Stimulated activated CD8-positive, alpha-beta memory T cell treated with anti-CD3 and anti-CD28 coated beads, Interleukin-7, amount 100 ng/mL, for 48 hours (primary cell): ENCODE measurements around the gene SMCO3.

Source experiments
- DNase-seq, 2 donors: peaks; one replicate each; pipeline ENCODE4 v3.0.0-alpha.2; 2020; ENCODE audit warnings: low read depth in 1 of 2; ENCODE audit errors: extremely low read depth in 1 of 2

The SMCO3 gene

DNA sequence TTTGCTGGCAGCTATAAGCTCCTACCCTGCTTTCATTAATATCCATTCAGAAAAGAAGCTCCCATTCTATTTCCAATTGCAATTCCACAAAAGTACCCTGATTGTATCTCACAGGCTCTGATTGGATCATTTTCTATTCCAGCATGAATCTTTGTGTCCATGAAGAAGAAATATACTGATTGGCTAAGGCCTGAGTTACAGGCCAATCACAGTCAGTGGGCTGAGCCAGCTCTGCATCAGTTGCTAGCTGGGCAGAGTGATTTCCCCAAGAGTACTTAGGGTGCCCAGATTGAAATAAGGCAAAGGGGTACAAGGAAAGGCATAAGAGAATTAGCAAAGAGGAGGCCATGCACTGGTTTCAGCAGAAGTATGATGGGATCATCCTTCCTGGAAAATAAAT is 14.9 kb upstream of the SMCO3 start:
- DNase-seq = no peak

DNA sequence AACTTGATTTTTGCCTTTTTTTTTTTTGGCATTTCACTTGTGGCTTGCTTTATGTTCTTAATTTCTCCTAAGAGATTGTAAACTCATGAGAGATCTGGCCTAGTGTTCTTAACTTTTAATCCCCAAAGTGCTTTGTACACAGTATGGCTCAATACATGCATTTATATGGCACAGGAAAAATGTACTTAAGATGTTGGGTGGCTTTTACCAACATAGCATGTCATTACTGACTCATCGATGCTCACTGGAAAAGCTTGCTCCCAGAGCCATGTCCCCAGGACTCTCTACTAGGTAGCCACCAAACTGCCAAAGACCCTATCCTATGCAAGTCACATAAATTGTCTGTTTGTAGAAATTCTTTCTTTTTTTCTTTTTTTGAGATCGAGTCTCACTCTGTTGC is 13.1 kb upstream of the SMCO3 start:
- no peak for DNase-seq

DNA sequence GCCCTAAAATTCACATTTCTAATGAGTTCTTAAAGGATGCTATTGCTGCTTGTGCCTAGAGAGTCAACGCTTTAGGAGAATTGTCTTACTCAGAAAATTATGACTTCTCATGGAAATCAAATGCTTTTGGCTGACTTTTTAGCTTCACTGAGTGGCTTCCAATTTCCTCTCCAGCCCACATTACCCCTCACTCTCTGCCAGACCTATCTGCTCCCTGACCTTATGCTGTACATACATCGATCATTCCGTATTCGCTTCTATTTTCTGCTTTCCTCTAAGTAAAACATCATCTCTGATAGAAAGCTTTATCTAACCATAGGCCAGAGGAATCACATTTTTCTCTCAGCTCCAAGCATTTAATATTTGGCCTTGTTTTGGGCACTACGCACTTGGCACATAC is 12.5 kb upstream of the SMCO3 start:
- DNase-seq = no peak

DNA sequence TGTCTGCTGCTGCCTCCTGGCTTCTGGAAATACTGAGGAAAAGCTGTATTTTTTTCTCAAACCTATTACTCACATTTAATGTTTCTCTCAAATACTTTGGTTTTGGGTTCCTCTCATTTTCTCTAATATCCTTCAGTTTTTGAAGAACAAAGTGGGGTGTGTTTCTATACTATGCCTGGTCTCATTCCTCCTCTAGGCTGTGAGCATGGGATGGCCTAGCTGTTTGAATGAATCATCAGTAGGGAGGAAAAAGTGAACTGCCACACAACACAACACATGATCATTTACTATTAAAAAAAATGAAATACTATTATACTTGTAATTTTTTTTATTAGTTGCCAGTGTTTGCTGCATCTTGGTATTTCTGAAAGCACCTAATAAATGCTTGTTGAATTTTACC is 11.3 kb upstream of the SMCO3 start:
- no peak for DNase-seq

DNA sequence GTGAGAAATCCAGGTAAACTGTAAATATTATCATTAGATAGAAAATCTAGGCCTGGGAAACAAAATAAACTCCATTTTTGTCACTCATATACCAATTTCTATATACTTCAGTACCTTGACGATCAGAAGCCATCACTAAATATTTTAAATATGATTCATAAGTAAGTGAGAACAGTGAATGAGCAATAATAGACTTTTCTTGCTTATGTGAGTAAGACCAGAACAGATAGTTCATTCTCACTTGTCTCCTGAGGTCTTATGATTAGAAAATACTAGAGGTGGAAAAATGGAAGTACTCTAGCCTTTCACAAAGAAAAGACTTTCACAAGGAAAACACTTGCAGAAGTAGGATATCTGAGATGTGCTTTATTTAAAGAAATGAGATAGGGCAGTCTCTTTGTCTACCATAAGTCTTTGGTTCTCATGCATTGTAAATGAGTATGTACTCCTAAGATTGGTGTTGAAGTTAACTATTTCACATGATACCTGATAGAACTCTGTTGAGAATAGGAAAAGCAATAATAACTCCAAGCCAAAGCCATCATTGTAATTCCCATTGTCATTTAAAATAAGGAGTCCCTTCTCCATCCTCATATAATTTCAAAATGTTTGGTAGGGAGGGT is 10.1 kb upstream of the SMCO3 start:
- no peak for DNase-seq

DNA sequence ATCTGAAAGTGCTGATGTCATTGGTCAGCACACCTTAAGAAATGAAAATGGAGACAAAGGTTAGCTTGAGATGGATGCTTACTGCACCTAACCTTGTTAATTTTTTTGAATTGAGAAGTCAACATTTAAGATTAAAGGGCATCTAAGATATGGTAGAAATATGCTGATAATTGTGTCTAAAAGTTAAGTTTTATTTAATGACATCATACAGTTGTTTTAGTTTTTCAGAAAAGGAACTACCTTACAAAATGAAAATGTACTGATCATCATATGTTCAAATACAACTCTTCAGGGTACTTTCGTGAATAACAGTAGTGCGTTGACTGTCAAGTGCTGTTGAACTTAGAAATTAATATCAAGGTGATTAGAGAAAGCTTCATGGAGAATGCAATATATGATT is 2.5 kb downstream of the SMCO3 start:
- no peak for DNase-seq

DNA sequence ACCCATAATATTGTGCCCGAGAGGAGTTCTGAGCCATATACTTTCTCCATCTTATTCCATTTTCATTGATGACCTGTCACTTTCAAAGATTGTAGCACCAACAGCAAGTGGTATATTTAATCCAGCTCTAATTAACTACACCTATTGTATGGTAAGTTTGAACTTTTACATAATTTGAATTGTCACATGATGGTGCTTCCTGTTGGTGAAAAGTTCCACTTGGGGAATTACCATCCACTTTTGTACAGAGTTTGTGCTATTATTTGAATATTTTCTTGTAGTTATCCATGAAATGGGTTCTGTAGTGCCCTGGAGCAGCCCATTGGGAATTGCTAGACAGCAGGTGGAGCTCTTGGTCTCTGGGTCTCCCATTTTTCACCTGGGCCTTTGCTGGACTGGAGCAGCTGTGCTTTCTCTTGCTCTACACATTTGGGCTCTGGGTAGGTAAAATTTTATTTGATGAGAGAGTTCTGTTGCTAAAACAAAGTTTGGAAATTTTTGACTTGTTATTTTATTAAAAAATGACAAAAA is 3.0 kb downstream of the SMCO3 start:
- DNase-seq = no peak

DNA sequence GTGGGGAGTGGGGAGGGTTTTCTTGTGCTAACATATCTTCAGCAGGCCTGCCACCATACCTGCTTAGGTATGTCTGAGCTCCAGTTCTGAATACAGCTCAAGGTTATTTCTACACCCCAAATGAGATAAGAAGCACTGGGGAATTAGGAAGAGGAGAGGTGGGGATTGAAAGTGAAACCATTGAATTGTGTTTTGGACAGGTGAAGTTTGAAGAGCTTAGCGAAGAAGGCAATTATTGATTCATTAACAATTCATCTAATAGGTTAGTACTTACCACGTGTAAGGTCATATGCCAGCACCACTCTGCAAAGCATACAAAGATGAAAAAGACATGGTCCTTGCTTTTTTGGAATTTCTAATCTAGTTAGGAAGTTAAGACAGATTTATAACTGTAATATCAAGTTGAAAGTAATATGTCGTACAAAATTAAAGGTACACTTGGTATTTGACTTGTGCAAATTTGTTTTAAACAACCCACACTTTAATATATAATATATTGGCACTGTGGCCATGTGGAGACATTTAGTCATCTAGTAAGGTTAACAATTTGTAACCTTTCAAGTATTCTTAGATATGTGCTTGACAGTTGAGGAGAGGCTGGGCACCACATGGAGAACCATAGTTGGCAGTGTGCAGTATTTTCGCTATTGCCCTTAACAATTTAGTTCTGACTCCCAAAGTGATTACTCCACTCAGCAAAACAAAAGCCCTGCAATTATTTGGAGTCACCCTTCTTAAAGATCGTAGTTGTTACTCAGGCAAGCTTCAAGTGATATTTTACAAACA is 3.6 kb downstream of the SMCO3 start:
- DNase-seq = no peak

DNA sequence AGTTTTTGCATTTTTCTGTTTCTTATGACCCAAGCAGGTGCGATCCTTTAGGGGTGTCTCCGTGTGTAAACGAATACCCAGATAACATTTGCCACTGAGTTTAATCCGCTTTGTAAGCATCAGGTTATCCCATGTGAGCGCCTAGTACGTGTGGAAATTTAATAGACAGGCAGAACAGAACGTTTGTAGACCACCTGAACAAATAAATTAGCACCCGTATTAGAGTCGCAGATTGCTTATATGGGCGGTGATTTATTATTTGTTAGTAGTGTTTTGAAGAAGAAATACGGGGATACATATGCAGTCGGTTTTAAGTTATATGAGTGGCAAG is 10.2 kb downstream of the SMCO3 start:
- no peak for DNase-seq

DNA sequence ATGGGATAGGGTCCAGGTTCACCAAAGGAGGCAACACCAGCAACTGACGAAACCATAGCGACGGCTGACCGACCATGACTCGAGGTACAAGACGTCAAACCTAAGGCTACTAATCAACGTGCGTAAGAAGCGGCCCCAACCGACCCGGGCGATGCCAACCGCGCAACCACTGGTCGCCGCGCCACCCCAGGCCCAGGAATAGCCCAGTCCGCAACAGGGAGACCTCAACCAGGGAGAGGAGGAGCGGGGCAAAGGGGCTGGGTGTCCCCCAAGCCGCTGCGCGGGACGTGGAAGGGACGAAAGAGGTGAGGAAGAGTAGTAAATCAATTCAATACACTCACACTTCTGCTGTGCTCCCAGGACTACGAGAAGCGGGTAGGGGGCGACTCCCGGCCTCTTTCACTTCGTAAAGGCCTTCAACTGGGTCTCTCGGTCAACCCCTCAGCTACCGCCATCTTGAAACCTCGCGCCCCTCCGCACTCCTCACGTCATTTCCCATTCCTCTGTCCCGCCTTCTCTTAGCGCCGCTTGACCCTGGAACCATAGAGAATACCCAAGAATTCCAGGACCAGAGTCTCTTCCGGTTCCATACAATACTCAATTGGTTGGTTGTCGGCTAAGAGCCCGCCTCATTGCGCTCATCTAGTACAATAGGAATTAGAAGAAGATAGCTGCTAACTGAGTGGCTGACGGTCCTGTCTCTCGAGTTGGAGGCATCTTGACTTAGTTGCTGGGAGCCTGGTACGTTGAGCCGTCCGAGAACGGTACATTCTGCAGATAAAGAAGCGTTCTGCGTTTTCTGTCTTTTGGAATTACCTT is 10.8 kb downstream of the SMCO3 start, which contains the start of the genes C12orf60 and WBP11:
C12orf60 (plus strand) TSS at position 660 of the 819 bp plus-strand sequence. CDS start 19,266 bp downstream, outside the sequence.
WBP11 (minus strand) TSS at position 468 of the 819 bp plus-strand sequence. CDS start 2,095 bp downstream, outside the sequence.
- DNase-seq = peak; percentile 67 to 88

DNA sequence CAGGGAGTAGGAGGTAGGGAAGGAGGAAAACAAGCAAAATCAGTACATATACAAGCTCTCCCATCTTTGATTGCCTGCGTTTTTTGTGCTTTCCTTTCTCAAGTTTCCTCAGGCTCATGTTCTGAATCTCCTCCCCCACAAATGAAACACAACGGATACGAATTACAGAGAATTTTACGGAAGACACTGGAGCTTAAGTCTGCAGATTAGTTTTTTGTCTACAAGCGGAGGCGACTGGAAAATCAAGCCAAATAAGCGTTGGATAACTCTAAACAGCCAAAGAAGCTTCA is 11.3 kb downstream of the SMCO3 start:
- no peak for DNase-seq

DNA sequence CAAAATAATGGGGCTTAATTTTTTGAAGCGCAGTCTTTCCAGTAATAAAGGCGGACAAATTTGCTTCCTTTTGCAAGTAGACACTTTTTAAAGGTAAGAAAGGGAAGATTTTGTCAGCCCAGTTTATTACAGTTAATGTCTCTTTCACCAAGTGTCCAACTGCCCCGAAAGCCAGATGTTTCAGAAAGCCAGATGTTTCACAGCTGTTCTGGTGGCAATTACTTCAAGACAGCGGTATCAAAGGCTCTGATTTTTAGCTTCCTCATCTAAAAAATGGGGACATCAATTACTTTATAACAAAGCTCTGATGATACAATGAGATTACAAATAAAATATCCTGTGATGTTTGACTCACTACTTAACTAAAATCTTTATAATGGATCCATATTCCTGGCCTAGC is 11.7 kb downstream of the SMCO3 start:
- no peak for DNase-seq

DNA sequence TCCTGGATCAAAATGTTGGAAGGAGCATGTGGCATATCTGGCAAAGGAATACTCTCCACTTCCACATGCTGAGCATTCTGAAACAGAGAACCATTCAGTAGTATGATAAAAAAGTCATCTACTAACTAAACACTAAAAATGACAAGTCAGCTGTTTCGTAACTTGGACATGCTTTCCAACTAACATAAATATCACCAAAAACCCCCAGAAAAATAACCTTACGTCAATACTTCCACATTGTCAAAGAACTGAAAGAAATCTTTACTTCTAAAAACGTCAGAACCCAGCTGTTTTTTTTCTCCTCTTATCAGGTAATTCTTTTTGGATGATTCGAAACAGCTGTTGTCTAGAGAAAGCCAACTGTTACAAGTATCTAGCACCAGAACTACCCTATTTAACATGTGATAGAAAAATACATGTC is 18.9 kb downstream of the SMCO3 start:
- no peak for DNase-seq

DNA sequence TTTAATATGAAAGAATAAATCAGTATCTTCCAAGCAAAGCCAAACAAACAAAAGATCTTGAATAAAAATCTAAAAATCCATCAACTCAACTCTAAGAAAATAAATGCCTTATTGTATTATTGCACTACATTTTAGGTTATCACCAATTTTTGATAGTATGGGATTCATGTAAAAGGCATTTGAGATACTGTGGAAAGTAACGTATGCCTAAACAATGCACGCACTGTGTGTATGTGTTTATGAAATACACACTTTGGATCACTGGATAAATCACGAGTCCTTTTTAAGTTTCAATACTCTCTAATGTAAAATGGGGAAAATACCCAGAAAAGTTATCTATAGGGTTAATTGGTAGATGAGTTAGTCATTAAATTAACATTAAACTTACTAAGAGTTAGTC is 28.4 kb downstream of the SMCO3 start:
- no peak for DNase-seq

DNA sequence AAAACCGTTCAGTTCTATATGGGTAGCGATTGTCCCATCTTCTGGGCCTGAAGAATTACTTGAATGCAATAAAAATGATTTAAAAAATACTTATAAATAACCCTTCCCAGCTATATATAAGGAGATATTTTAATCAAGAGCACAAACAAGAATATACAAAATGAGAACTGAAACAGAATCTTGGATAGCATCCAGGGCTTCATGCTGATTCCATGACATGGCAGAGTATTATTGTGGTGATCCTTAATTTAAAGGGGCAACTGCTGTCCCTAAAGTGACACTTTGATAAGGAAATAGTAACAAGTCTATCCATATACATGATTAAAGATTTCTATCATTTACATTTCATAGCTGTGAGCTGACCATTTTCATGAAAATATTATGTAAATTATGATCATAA is 29.5 kb downstream of the SMCO3 start:
- DNase-seq = no peak

DNA sequence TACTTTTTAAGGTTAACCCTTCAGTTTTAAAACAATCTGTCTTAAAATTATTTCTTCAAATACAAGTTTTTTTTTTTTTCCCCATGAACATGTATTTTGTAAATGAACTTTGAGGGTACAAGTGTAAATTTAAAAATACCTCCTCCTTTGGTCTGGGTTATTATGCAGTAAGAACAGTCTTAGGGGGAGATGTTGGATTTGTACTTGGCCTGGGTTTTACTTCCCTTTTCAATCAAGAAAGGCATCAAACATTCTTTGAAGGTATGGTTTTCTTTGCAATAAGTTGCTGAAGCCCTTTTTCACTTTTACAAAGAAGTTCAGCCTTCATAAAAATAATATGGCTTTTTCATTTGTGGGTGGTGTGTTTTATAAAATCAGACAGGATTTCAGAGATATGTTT is 31.2 kb downstream of the SMCO3 start:
- DNase-seq = no peak

DNA sequence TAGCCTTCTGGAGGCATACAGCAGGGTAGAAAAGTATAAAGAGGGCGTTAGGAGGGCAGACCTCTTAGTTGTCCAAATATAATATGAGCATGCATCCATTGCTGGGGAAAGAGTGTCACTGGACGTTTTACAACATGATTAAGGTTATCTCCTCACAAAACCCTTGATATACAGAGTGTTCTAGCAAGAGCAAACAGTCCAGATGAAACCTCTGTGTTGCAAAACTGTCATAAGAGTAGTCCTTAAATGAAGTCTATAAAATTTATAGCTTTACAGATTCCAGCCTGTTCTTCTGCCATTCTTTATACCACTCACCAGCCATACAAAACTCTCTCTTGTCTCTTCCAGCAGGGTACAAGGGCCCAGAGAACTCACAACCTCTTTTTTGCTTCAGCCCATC is 32.4 kb downstream of the SMCO3 start:
- DNase-seq = no peak

DNA sequence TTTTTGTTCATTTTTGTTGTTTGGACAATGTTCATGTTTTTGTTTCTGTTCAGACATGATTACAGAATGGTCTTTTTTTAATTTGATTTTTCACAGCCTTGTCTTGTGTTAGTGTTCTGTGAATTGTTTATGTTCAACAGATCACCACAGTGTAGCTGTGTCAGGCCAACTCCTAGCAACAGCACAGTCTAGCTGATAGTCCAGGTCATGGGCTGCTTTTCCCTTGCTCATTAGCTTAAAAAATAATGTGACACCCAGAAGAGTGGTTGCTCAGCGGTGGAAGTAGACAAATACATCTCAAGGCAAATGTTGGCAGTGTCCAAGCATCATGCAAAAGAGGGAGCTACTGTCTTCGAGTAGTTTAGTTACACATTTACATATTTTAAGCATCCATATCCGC is 33.1 kb downstream of the SMCO3 start:
- no peak for DNase-seq

DNA sequence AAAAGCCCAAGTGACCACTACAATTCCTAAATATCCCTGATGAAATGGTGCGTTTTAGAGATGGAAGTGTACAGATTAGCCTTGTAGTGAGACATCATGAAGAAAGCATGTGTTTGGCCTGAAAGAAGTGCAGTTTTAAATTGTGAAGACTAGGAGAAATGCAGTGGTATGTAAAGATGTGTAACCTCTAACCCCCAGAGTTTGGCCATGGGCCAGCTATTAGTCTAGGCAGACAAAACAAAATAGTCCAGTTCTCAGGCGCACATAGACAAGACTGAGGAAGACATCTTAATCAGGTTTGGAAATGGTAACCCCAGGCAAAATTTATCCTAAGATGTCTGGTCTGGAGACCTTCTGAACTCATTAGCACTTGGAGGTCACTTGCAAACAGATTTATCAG is 34.1 kb downstream of the SMCO3 start:
- no peak for DNase-seq

DNA sequence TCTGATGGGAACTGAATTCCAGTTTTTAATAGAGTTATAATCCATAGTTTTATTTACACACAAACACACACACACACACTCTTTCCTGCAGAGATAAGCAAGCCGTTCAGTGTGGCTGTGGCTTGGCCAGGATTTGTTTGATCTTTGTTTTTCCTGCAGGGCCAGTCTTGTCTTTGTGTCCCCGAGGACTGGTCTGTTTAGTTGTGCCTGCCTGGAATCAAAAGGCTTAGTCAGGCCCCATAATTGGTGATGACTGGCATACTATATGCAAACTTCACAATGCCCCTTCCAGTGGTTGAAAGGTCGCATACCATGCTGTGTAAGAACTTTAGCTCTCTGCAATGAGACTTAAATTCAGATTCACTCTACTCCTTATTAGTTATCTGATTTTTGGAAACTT is 36.7 kb downstream of the SMCO3 start:
- no peak for DNase-seq

DNA sequence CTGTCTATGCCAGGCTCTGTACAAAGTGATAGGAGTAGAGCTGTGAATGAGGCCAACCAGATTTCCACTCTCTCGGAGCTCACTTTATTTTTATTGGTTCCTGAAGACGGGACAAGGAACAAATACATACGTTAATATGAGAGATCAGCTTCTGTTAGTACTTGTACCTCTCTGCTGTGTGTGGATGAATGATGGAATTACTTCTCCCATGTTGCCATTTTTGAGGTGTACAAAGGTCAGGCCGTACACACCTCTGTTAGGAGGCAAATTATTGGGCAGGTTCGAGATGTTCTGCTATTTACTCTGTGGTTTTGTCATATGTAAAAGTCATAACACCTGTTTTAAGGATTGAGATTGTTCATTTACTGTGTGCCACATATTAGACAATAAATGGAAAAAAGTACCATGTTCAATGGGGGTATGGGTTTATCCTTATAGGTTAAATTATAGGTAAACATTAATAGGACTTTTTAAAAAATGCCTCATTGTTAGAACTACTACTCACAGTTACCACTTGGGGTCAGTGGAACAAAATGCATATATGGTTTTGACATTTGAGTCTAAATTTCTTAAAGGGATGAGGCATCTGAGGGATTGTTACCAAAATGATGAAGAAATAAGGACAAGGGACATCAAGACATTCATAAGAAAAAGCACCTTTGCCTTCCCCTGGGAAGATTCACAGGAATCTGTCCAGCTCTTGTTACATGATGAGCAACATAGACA is 37.6 kb downstream of the SMCO3 start:
- DNase-seq = no peak
